Fibroblast of skin of scalp (primary cell): Measurements from ENCODE around the gene PNPT1.
A peak's percentile ranks its signal among the peaks of the same experiment; 100 is the strongest.
"Not testable (repeated sequence)": the region's sequence is repeated elsewhere in the genome, so short reads cannot be mapped to it uniquely, and the experiment has no call there.

Experiments
- DNase-seq: peaks from one replicate; pipeline ENCODE4 v3.0.0-alpha.2; 2013

PNPT1 gene

GRCh38 chr2:55596795-55597194 is 96.8 kb downstream of the PNPT1 start:
- DNase-seq, result not testable (repeated sequence)

GRCh38 chr2:55595536-55595935 is 98.1 kb downstream of the PNPT1 start:
- no peak for DNase-seq

GRCh38 chr2:55592130-55592529 is 101.5 kb downstream of the PNPT1 start:
- no peak for DNase-seq

GRCh38 chr2:55590810-55591440 is 102.7 kb downstream of the PNPT1 start:
- DNase-seq, result peak; percentile 47

- DNase-seq, result peak; percentile 18
Observed at GRCh38 chr2:55585451-55586080, 108.1 kb downstream of the PNPT1 start.
